ENCODE data around the gene TRABD2B.

- TF ChIP-seq, protein P1, sequence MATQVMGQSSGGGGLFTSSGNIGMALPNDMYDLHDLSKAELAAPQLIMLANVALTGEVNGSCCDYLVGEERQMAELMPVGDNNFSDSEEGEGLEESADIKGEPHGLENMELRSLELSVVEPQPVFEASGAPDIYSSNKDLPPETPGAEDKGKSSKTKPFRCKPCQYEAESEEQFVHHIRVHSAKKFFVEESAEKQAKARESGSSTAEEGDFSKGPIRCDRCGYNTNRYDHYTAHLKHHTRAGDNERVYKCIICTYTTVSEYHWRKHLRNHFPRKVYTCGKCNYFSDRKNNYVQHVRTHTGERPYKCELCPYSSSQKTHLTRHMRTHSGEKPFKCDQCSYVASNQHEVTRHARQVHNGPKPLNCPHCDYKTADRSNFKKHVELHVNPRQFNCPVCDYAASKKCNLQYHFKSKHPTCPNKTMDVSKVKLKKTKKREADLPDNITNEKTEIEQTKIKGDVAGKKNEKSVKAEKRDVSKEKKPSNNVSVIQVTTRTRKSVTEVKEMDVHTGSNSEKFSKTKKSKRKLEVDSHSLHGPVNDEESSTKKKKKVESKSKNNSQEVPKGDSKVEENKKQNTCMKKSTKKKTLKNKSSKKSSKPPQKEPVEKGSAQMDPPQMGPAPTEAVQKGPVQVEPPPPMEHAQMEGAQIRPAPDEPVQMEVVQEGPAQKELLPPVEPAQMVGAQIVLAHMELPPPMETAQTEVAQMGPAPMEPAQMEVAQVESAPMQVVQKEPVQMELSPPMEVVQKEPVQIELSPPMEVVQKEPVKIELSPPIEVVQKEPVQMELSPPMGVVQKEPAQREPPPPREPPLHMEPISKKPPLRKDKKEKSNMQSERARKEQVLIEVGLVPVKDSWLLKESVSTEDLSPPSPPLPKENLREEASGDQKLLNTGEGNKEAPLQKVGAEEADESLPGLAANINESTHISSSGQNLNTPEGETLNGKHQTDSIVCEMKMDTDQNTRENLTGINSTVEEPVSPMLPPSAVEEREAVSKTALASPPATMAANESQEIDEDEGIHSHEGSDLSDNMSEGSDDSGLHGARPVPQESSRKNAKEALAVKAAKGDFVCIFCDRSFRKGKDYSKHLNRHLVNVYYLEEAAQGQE (IDR thresholded peaks at IDR 0.05; ENCODE audit: insufficient read depth in 1 of 2, low read depth in 2 of 2, low read length in 2 of 2) = no peak
- TF ChIP-seq POLR2AphosphoS5 (IDR thresholded peaks at IDR 0.05; ENCODE audit: low read depth, low read length) = no peak
- no peak for TF ChIP-seq TAF1 (IDR thresholded peaks at IDR 0.05; ENCODE audit: borderline replicate concordance, insufficient read depth, low read length)
- TF ChIP-seq SIN3A (IDR thresholded peaks at IDR 0.05; ENCODE audit: borderline replicate concordance, insufficient read depth, low read length) = no peak
- no peak for TF ChIP-seq FOXP2 (optimal IDR thresholded peaks at IDR 0.05; ENCODE audit: borderline replicate concordance, extremely low read depth, extremely low read length, insufficient read depth)
Measured at GRCh38 chr1:47769295-47769694, 227.9 kb downstream of the TRABD2B start.

Data from PFSK-1 (cell line).